GM21526 (cell line): Measurements from ENCODE around the gene MUC22.
"Not testable (repeated sequence)": the region's sequence is repeated elsewhere in the genome, so short reads cannot be mapped to it uniquely, and the experiment has no call there.

Experiments used
- ATAC-seq: cut with Tn5 transposase; IDR thresholded peaks from one replicate; pipeline ENCODE4 v1.9.1; 2021; ENCODE audit warnings: moderate library complexity; ENCODE audit not compliant: unreplicated experiment, low FRiP score

The MUC22 gene

GRCh38 chr6:30991891-30992290 is 18.4 kb upstream of the MUC22 start:
- ATAC-seq, result no peak

GRCh38 chr6:30997301-30997700 is 13.0 kb upstream of the MUC22 start:
- no peak for ATAC-seq

GRCh38 chr6:30998785-30999184 is 11.5 kb upstream of the MUC22 start:
- ATAC-seq, result no peak

- ATAC-seq, result not testable (repeated sequence)
Observed at GRCh38 chr6:31000067-31000860, 10.0 kb upstream of the MUC22 start.

GRCh38 chr6:31001281-31001888 is 8.9 kb upstream of the MUC22 start:
- no peak for ATAC-seq

GRCh38 chr6:31002471-31002870 is 7.8 kb upstream of the MUC22 start:
- no peak for ATAC-seq

- ATAC-seq, result no peak
Observed at GRCh38 chr6:31004794-31005193, 5.5 kb upstream of the MUC22 start.

GRCh38 chr6:31005249-31006020 is 4.8 kb upstream of the MUC22 start:
- ATAC-seq, result no peak

GRCh38 chr6:31007694-31008093 is 2.6 kb upstream of the MUC22 start:
- no peak for ATAC-seq

GRCh38 chr6:31008165-31008564 is 2.1 kb upstream of the MUC22 start:
- ATAC-seq, result no peak

- ATAC-seq, result no peak
Observed at GRCh38 chr6:31009731-31010130, 543 bp upstream of the MUC22 start.

GRCh38 chr6:31011153-31011552 is 879 bp downstream of the MUC22 start:
- no peak for ATAC-seq

GRCh38 chr6:31016659-31017299 is 6.5 kb downstream of the MUC22 start:
- no peak for ATAC-seq

GRCh38 chr6:31017436-31017835 is 7.2 kb downstream of the MUC22 start:
- not testable (repeated sequence) for ATAC-seq

GRCh38 chr6:31020057-31020456 is 9.8 kb downstream of the MUC22 start:
- no peak for ATAC-seq

- not testable (repeated sequence) for ATAC-seq
Observed at GRCh38 chr6:31020631-31021255, 10.5 kb downstream of the MUC22 start.

GRCh38 chr6:31021705-31022531 is 11.6 kb downstream of the MUC22 start:
- ATAC-seq, result not testable (repeated sequence)

- no peak for ATAC-seq
Observed at GRCh38 chr6:31025595-31025994, 15.3 kb downstream of the MUC22 start.

GRCh38 chr6:31031095-31031494 is 20.8 kb downstream of the MUC22 start:
- ATAC-seq, result no peak

- ATAC-seq, result no peak
Observed at GRCh38 chr6:31033075-31033474, 22.8 kb downstream of the MUC22 start.
